ENCODE data around the gene ARHGAP12.
"Not testable (repeated sequence)": the region's sequence is repeated elsewhere in the genome, so short reads cannot be mapped to it uniquely, and the experiment has no call there.

Gene ARHGAP12

GRCh38 chr10:31926160-31926559, 2.5 kb downstream of the ARHGAP12 start:
- DNase-seq = no peak

DNA sequence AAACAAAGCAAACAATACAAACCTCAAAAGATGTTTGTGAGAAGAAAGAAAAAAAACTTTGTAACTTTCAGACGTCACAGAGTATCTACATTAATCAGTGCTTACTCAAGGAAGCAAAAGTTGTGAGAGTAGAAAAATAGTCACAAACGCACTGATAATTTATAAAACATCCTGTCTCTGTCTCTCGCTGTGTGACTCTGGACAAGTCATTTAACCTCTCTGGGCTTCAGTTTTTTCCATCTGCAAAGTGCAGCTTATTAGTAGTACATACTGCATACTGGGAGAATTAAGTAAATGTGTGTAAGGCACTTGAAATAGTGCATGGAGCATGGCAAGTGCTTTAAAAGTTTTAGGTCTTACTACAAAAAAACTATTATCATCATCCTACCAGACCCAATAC, 3.8 kb downstream of the ARHGAP12 start:
- DNase-seq = no peak

GRCh38 chr10:31923389-31923788, 5.2 kb downstream of the ARHGAP12 start:
- DNase-seq = no peak

DNA sequence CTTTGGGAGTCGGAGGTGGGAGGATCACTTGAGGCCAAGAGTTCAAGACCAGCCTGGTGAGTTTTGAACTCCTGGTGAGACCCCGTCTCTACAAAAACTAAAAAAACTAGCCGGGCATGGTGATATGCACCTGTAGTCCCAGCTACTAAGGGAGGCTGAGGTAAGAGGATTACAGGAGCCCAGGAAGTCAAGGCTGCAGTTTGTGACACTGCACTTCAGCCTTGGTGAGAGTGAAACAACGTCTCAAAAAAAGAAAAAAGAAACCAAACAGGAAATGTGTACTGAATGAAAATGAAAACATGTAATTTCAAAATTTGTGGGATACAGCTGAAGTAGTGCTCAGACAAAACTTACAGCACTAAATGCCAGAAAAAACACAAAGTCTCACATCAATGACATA, 7.6 kb downstream of the ARHGAP12 start:
- no peak for DNase-seq

GRCh38 chr10:31920538-31920937, 8.1 kb downstream of the ARHGAP12 start:
- DNase-seq = no peak

- DNase-seq = no peak
Observed at GRCh38 chr10:31918671-31919409, 9.8 kb downstream of the ARHGAP12 start.

DNA sequence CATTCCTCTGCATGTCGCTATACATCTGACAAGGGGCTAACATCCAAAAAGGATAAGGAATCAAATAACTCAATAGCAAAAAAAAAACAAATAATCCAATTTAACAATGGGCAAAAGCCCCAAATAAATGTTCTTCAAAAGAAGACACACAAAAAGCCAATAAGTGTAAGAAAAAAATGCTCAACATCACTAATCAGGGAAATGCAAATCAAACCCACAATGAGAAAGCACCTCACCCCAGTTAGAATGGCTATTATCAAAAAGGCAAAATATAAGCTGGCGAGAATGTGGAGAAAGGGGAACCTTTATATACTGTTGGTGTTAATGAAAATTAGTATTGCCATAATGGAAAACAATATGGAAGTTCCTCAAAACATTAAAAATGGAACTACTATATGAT, 14.3 kb downstream of the ARHGAP12 start:
- no peak for DNase-seq

DNA sequence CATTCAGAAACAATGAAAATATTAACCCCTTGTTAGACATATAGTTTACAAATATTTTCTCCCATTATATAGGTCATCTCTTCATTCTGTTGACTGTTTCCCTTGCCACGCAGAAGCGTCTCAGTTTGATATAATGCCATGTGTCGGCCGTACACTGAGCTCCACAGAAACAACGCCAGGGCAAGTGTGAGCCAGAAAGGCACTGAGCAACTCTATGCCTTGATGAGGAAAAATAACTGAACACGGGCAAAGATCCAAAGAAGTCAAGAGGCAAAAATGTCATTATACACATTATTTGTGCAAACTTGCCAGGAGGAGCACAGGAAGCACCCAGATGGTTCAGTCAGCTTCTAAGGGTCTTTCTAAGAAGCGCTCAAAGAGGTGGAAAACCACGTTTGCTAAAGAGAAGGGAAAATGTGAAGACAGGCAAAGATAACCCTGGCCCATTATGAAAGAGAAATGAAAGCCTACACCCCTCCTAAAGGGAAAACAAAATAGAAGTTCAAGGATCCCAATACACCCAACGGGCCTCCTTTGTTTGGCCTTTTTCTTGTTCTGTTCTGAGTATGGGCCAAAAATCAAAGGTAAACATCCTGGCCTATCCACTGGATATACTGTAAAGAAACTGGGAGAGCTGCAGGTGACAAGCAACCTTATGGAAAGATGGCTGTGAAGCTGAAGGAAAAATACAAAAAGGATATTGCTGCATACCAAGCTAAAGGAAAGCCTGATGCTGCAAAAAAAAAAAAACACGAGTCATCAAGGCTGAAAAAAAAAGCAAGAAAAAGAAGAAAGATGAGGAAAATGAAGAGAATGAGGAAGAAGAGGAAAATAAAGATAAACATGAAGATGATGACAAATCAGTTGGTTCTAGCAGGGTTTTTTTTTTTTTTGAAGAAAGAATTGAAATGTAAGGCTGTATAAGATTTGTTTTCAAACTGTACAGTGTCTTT, 15.5 kb downstream of the ARHGAP12 start:
- no peak for DNase-seq

GRCh38 chr10:31912289-31912688, 16.3 kb downstream of the ARHGAP12 start:
- no peak for DNase-seq

- DNase-seq = no peak
Observed at GRCh38 chr10:31910016-31910415, 18.6 kb downstream of the ARHGAP12 start.

GRCh38 chr10:31908157-31908556, 20.5 kb downstream of the ARHGAP12 start:
- DNase-seq = no peak

- no peak for DNase-seq
Observed at GRCh38 chr10:31906039-31906438, 22.6 kb downstream of the ARHGAP12 start.

DNA sequence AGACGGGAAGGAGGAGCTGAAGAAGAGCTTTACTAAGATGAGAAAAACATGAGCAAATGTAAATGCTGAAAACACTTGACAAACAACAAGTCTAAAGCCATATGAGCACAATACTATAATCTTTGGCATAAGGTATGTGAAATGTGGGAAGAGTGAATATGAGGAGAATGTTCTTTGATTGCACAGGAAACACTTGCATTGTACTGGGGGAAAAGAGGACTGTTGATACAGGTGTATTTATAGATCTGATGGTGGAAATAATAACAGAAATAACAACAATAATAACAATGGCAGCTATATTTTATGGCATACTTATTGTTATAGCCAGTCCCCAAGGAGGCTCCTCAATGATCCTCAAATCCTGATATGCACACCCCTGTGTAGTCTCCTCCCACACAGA, 23.0 kb downstream of the ARHGAP12 start:
- DNase-seq = no peak

DNA sequence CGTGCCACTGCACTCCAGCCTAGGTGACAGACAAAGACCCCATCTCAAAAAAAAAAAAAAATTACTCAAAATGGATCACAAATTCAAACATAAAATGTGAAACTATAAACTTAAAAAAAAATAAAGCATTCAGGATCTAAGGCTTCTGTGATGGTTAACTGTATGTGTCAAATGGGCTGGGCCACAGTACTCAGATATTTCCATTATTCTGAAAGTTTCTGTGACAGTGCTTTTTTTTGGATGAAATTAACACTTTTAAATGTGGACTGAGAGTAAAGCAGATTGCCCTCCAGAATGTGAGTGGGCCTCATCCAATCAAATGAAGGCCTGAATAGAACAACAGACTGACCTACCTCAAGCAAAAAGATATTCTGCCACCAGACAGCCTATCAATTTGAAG, 26.0 kb downstream of the ARHGAP12 start:
- no peak for DNase-seq

DNA sequence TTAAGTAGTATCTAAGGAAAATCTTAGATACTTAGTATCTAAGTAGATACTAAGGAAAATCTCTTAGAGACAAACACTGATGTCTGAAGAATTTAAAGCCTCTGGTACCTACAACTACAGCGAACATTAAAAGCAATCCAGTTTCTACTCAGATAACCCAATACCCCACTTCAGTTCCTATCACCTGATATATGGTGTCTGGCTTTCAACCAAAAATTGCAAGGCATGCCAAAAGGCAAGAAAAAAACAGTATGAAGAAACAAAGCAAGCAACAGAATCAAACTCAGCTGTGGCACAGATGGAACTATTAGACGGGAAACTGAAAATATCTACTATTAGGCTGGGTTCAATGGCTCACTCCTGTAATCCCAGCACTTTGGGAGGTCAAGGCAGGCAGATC, 31.1 kb downstream of the ARHGAP12 start:
- no peak for DNase-seq

- DNase-seq = no peak
Observed at GRCh38 chr10:31896968-31897384, 31.7 kb downstream of the ARHGAP12 start.

- DNase-seq = not testable (repeated sequence)
Observed at GRCh38 chr10:31895722-31896121, 32.9 kb downstream of the ARHGAP12 start.

DNA sequence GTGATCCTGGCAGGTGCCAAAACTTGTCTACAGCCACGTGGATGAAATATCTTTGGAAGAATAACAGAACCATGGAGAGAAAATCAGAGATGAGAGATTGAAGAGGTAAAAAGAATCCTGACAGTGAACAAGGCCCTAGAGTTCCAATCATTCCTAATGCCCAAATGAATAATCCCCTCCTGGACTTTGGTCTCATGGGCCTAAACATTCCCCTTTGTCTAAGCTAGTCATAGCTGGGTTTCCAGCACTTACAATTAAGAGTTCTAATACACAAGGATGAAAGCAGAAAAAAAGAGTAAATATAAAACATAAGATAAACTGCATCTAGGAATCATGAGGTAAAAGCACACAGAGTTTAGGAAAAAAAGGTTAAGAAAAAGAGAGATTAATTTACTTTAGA, 40.2 kb downstream of the ARHGAP12 start:
- DNase-seq = no peak

- no peak for DNase-seq
Observed at GRCh38 chr10:31887850-31888249, 40.8 kb downstream of the ARHGAP12 start.

- no peak for DNase-seq
Observed at GRCh38 chr10:31886885-31887284, 41.7 kb downstream of the ARHGAP12 start.

DNA sequence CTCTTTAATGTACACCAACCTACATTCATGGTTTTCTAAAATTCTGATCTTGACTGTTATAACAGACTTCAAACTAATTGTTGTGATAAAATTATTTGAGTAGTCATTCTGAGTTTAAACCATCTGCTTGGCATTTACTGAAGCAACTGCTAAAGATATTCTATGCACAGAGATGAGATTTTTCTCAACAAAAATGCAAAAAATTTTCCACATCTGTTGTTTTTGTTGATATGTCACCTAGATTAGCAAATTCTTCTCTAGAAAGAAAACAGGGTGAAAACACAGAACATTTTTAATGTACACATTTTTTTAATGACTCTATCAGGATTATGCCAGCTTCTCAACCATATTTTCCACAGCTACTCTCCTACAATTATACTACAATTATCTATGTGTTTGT, 42.7 kb downstream of the ARHGAP12 start:
- DNase-seq = no peak

DNA sequence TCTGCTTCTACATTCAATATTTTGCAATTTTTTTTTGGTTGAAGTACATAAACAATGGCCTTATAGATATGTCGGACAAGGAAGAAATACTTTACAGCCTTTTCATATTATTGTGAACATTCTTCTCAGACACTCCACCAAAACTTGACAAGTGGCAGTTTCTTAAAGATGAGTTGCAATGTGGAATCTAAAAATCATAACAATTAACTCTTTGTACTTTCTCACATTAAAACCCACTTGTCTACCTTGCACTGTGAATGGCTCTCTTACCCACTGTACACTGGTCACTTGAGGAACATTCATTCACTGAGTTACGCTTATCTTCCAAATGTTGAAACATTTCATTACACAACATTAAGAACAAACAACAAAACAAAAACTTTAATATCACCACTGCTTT, 44.2 kb downstream of the ARHGAP12 start:
- no peak for DNase-seq

DNA sequence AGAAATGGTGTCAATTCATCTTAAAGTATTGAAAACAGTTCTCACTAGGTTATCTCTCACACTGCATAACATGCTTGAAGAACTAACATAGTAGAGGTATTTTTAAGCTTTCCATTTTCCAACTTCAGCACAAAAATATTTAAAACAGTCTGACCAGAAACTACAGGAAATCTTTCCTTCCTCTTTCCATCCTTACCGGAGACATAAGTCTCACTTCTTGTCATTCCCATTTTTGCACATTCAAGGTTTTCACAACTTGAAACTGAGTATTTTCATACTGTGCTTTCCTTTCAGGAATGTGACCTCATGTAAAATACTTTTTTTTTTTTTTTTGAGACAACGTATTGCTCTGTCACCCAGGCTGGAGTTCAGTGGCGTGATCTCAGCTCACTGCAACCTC, 45.2 kb downstream of the ARHGAP12 start:
- DNase-seq = no peak

- DNase-seq = no peak
Observed at GRCh38 chr10:31878486-31878885, 50.1 kb downstream of the ARHGAP12 start.

Data from T-helper 9 cell (primary cell).